ENCODE data around the gene TFDP1.

DNA sequence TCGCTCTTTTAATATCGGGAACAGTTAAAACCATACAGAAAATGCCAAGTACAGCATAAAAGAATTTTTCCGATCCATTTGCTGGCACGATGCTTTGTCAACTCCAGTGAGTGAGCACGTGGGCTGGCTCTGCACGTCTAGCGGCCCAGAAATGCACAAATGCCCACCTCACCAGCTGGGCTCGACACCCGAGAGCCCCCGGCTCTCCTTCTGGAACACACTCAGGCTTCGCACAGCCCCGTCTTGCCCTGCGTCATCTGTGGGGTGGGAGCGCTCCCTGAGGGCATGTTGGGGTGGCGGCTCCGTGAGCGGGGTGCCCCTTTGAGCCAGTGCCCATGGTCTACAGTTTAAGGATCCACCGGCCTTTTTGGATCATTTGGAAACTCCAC lies 48.9 kb downstream of the TFDP1 start:
- TF ChIP-seq, protein P1, sequence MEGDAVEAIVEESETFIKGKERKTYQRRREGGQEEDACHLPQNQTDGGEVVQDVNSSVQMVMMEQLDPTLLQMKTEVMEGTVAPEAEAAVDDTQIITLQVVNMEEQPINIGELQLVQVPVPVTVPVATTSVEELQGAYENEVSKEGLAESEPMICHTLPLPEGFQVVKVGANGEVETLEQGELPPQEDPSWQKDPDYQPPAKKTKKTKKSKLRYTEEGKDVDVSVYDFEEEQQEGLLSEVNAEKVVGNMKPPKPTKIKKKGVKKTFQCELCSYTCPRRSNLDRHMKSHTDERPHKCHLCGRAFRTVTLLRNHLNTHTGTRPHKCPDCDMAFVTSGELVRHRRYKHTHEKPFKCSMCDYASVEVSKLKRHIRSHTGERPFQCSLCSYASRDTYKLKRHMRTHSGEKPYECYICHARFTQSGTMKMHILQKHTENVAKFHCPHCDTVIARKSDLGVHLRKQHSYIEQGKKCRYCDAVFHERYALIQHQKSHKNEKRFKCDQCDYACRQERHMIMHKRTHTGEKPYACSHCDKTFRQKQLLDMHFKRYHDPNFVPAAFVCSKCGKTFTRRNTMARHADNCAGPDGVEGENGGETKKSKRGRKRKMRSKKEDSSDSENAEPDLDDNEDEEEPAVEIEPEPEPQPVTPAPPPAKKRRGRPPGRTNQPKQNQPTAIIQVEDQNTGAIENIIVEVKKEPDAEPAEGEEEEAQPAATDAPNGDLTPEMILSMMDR (IDR thresholded peaks at IDR 0.05 in 8 of 11, conservative IDR thresholded peaks at IDR 0.05 in 3 of 11) = no peak
- TF ChIP-seq POLR2A (IDR thresholded peaks at IDR 0.05) = no peak

Data from spleen (tissue), 7 donors.